AG09319 (cell line): ENCODE results near the gene PRTFDC1.
"Not testable (repeated sequence)": the region's sequence is repeated elsewhere in the genome, so short reads cannot be mapped to it uniquely, and the experiment has no call there.

Experiments used
- DNase-seq: peaks from one replicate; pipeline ENCODE4 v3.0.0-alpha.2; 2010; ENCODE audit warnings: low read depth; ENCODE audit errors: extremely low read depth
- TF ChIP-seq, protein P1 (sequence below): IDR thresholded peaks from 2 replicates; pipeline ENCODE4 v1.5.1; 2011; ENCODE audit warnings: low read depth, mild to moderate bottlenecking, inconsistent platforms, low read length, moderate library complexity

Gene PRTFDC1

DNA sequence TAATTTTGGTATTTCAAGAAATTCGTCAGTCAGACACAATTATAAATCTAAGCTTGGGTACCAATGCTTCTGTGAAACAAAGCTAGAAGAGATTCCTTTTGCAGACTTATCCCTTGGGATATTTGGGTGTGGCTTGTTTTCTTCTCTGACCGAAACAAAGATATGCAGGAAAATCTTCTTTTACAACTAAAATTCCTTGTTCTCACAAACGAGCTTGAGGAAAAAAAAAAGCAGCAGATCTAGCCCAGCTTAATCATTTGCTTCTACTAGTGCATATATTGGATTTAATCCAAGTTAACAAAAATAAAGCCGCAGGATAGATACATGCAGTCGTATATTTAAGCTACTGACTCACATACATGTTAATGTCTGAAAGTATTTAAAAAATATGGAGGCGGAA, 104.2 kb downstream of the PRTFDC1 start:
- TF ChIP-seq, protein P1, sequence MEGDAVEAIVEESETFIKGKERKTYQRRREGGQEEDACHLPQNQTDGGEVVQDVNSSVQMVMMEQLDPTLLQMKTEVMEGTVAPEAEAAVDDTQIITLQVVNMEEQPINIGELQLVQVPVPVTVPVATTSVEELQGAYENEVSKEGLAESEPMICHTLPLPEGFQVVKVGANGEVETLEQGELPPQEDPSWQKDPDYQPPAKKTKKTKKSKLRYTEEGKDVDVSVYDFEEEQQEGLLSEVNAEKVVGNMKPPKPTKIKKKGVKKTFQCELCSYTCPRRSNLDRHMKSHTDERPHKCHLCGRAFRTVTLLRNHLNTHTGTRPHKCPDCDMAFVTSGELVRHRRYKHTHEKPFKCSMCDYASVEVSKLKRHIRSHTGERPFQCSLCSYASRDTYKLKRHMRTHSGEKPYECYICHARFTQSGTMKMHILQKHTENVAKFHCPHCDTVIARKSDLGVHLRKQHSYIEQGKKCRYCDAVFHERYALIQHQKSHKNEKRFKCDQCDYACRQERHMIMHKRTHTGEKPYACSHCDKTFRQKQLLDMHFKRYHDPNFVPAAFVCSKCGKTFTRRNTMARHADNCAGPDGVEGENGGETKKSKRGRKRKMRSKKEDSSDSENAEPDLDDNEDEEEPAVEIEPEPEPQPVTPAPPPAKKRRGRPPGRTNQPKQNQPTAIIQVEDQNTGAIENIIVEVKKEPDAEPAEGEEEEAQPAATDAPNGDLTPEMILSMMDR, result no peak
- DNase-seq, result no peak

DNA sequence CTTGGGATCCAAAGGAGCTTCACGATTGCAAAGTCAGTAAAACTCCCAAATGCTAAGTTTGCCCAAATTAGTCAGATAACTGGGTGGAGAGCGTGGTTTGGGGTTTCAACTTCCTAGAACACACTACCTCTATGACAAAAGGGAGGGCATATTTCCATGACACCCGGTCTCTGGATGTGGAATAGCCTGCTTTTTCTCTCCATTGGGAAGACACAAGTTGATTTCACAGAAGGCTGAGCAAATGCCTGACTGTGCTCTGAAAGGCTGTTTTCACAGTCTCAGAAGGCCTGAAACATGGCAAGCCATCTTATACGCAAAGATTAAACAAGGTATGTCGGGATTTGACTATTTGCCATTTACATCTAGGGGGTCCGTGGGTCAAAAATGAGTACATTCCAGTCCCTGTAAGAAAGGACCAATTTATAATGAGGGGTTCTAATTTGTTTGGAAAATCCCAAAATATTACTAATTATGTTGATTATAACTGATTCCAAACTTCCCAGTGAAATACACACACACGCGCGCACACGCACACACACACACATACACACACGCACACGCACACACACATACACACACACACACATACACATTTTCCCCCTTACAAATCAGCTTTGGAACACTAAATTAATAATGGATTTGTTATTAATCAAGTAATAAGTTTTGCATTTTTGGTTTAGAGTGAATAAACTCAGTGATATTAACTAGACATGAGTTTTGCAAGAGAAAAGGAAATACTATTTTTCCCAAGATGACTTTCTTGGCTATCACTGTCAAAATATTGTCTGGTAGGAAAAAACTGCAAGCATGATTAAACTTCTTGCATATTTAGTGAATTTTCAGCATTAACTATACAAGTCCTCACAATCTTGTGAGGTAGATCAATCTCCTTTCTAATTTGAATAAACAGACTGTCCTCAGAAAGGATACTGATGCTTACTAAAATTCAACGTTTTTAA, 105.0 kb downstream of the PRTFDC1 start:
- DNase-seq, result no peak
- TF ChIP-seq, protein P1, result no peak

DNA sequence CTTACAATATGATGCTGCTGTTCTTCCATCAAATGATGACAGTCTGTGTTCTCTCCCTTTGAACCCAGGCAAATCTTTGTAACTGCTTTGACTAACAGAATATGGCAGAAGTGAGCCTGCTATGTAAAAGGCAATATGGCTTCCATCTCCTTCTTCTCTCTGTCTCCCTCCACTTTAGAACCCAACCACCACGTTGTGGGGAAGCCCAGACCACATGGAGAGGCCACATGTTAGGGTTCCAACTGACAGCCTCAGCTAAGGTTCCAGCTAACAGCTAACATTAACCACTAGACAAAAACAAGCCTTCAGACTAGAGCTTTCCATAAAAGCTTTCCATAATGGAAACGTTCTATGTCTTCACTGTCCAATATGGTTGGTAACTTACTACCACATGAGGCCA, 107.7 kb downstream of the PRTFDC1 start:
- TF ChIP-seq, protein P1, result no peak
- DNase-seq, result no peak

DNA sequence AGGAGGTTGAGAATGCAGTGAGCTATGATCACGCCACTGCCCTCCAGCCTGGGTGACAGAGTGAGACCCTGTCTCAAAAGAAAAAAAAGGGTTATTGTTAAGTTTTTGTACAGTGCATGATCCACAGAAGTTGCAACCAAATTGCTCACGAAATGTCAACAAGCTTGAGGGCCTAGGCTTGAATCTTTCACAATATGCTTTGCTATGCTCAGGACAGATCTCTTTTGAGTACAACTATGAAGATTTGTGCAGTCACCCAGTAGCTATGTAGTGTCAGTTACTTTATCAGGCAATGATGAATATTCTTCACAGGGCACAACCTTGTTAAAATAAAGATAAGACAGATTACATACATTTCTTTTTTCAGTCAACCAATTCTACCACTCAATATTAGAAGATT, 109.2 kb downstream of the PRTFDC1 start:
- TF ChIP-seq, protein P1, result no peak
- no peak for DNase-seq

DNA sequence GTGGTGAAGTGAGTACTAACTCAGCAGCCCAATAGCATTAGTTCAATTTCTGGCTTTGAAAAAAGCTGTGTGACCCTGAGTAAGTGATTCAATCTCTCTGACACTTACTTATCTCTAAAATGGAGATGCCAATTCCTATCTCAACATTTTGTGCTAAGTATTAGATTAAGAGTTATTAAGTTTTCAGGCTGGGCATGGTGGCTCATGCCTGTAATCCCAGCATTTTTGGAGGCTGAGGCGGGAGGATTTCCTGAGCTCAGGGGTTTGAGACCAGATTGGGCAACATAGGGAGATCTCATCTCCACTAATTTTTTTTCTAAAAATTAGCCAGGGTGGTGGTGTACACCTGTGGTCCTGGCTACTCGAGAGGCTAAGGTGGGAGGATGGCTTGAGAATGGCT, 109.5 kb downstream of the PRTFDC1 start:
- TF ChIP-seq, protein P1, result no peak

DNA sequence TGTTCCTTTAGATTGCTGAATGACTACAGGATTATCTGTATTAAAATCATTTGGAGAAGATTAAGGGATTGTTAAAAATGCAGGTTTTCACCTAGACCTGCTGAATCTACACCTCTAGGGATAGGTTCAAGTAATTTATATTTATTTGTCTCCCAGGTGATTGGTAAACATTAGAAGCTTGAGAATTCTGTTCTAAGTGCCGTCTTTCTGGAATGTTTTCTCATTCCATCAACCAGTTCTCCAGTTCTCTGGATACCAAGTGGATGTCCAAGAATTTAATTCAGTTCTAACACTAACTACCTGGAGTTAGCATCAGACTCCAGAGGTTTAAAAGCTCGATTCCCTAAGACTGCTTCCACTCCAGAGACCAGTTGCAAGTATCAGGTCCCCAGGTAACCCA, 110.9 kb downstream of the PRTFDC1 start:
- TF ChIP-seq, protein P1, result no peak
- DNase-seq, result no peak

More for the DNA sequence above, 109.5 kb downstream of the PRTFDC1 start:
- DNase-seq, result no peak

DNA sequence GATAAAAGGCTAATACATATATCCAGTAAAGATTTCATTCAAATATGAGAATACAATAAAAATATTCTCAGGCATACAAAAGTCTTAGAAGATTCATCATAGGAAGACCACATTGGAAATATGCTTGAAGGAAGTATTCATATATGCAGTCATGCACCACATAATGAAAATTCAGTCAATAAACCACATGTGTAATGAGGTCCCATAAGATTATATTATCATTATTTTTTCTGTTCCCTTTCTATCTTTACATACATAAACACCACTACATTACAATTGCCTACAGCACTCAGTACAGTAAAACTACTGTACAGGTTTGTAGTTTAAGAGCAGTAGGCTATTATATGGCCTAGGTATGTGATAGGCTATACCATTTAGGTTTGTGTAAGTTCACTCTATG, 111.6 kb downstream of the PRTFDC1 start:
- no peak for DNase-seq

DNA sequence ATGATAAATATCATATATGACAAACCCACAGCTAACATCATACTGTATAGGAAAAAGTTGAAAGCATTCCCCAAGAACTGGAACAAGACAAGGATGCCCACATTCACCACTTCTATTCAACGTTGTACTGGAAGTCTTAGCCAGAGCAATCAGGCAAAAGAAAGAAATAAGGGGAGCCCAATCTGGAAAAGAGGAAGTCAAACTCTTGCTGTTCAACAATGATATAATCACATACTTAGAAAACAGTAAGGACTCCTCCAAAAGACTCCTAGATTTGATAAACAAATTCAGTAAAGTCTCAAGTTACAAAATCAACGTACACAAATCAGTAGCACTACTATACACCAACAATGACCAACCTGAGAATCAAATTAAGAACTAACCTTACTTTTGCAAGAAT, 114.6 kb downstream of the PRTFDC1 start:
- DNase-seq, result not testable (repeated sequence)

More for the DNA sequence above, 111.6 kb downstream of the PRTFDC1 start:
- TF ChIP-seq, protein P1, result no peak
